HG03432 (cell line): ENCODE data around the gene HS6ST3.

ENCODE experiments used
- ATAC-seq: cut with Tn5 transposase; IDR thresholded peaks from one replicate; pipeline ENCODE4 v1.9.1; 2021; ENCODE audit warnings: mild to moderate bottlenecking, moderate library complexity; ENCODE audit not compliant: unreplicated experiment

Gene HS6ST3

GRCh38 chr13:96198038-96198437, 108.1 kb downstream of the HS6ST3 start:
- no peak for ATAC-seq

DNA sequence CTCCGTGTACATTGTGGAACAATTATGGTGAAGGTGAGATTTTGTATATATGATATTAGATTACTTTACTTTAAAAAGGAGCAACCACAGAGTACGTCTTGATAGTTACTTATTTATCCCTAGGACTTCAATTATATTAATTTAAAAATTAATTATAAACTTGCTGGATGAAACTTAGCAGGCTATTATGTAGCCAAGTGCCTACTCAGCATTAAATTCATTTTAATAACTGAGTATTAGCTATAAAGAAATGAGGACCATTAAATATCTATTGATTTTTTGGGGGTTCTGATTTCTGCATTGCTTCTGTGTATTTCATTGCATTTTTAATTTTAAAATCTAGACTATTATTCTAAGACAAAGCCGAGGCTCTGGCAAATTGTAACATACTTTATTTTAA, 109.4 kb downstream of the HS6ST3 start:
- no peak for ATAC-seq

- no peak for ATAC-seq
Observed at GRCh38 chr13:96200810-96201209, 110.9 kb downstream of the HS6ST3 start.

DNA sequence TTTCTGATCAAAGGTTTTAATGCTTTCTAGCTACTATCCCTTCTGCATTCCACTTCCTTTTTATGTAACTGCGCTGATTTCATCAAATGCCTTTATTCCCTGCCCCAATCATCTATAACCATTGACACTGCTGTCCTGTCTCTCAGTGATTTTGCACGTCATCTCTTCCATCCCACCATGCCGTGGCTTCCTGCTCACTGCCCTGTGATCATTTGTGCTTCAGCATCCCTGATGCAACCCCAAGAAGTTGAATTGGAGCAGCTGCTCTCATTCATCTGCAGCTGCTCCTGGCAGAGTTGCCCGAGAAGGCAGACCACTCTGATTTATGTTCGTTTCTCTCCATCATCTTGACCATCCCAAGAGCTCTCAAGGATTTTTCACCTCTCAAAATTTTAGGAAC, 112.4 kb downstream of the HS6ST3 start:
- no peak for ATAC-seq

- ATAC-seq, result no peak
Observed at GRCh38 chr13:96203471-96203870, 113.6 kb downstream of the HS6ST3 start.

DNA sequence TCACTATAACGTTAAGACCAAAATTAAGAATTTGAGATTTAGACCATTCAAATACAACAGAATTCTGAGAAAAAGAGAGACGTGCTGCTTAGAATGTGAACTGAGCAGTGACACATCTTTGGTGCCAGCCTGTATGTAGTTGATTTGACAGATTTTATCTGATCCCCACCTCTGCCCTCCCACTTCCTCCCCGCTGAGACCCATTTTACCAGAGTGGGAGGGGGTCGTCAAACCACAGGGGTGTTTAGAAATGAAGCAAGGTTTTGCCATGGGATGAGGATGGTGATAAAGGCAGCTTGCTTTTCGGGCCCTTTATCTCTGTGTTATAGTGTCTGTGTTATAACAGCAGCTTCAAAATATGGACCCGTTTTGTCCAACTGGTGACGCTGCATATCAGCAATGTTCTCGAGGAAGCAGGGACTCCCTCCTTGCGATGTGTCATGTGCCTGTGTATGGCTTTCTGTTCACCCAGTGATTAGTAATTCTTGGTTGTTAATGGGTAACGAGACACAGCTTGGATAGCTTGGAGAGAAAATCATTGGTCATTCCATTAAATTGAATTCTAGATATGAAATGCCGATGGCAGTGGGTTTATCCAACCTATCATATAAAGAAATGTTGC, 125.0 kb downstream of the HS6ST3 start:
- ATAC-seq, result no peak

GRCh38 chr13:96216543-96216942, 126.6 kb downstream of the HS6ST3 start:
- ATAC-seq, result no peak

- ATAC-seq, result no peak
Observed at GRCh38 chr13:96218475-96218874, 128.6 kb downstream of the HS6ST3 start.

GRCh38 chr13:96221471-96221870, 131.6 kb downstream of the HS6ST3 start:
- no peak for ATAC-seq

DNA sequence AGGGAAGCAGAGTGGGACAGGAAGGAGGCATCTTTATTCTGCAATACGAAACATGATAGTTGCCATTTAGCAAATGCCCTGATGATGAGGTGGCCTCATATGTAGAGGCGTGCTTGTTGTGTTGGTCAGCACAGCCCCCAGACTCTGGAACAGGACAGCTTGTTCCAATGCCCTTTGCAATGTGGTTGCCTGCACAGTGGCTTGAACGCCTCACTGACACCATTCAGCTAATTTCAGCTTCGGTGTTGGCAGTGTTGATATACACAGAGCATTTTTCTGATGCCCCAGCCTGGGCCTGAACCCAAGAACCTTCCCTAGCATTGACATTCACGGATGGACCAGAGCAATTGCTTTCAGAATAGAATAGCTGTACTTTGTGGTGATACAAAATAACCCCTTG, 133.3 kb downstream of the HS6ST3 start:
- ATAC-seq, result no peak

DNA sequence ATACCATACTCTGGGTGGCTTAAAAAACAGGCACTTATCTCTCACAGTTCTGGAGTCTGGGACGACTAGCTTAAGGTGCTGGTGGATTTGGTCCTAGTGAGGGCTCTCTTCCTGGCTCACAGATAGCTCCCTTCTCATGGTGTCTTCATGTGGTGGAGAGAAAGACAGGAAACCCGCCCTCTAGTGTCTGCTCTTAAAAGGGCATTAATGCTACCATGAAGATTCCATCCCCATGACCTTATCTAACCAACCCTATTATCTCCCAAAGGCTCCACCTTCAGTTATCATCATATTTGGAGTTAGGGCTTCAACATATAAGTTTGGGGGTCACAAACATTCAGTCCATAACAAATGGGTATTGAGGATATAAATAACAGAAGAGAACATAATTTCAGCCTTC, 139.4 kb downstream of the HS6ST3 start:
- peak; percentile 56 for ATAC-seq

DNA sequence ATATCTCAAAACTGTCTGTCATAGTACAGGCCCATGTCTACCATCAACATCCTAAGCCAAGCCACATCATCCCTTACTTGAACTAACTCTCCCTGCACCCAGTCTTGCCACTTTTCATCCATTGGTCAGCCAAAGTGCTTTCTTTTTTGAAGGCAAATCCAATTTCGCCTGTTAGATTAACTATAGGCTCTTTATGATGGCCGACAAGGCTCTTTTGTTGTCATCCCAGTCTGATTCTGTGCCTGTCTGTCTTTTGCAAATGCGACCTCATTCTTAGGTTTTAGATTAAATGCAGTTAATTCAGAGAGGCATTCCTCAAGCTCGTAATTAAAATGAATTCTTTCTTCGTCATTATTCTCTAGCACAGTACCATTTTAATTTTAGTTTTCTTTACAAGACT, 148.3 kb downstream of the HS6ST3 start:
- ATAC-seq, result no peak

GRCh38 chr13:96238861-96239260, 149.0 kb downstream of the HS6ST3 start:
- ATAC-seq, result no peak

GRCh38 chr13:96243376-96243775, 153.5 kb downstream of the HS6ST3 start:
- ATAC-seq, result no peak

GRCh38 chr13:96248103-96248502, 158.2 kb downstream of the HS6ST3 start:
- no peak for ATAC-seq

GRCh38 chr13:96248996-96249395, 159.1 kb downstream of the HS6ST3 start:
- no peak for ATAC-seq

- no peak for ATAC-seq
Observed at GRCh38 chr13:96252903-96253302, 163.0 kb downstream of the HS6ST3 start.

DNA sequence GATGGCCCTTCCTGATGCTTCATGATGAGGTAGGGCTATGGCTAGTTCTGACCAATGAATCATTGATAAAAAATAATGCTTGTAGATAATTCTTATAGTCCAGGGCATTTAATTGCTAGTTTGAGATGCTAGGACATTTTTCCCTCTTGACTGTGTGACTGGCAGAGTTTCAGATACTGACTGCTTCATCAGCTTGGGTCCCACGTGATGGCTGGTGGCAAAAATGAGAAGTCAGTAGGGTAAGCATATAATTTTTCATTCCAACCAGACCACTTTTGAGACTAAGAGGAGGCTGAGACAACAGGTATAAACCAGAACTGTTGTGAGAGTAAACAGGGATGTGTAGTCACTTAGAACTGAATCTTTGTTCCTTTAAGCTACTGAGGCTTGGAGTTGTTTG, 183.3 kb downstream of the HS6ST3 start:
- ATAC-seq, result no peak

DNA sequence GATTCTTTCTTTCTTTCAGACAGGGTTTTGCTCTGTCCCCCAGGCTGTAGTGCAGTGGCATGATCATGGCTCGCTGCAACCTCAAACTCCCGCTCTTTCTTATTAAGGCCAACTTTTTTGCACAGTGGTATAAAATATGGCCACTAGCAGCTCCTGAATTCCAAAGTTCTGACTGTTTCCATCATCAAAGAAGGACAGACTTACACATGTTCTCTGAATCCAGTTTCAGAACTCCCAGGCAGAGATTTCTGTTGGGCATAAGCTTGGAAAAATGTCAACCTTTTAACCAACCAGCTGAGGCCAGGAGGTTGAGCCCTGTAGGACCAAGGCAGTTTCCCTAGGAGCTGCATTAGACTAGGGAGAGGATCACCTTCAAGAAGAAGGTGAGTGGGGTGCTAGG, 184.1 kb downstream of the HS6ST3 start:
- no peak for ATAC-seq

DNA sequence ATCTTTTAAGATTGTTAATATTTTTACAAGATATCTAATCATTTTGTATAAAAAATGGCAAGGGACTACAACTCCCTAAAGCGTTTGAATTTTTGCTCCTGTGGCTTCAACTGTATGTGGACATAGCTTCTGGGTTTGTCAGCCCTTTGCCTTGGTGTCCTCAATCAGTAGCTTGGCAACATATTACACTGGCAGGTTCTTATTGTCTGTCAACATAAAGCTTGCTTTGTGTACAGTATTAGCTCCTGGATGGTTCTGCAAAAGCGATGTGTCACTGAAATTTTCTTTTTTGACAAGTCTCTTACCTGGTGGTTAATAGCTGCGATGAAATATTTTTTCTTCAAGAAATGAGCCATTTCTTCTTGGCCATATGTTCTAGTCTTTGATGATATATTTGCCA, 190.0 kb downstream of the HS6ST3 start:
- no peak for ATAC-seq

- no peak for ATAC-seq
Observed at GRCh38 chr13:96284971-96285370, 195.1 kb downstream of the HS6ST3 start.

- ATAC-seq, result no peak
Observed at GRCh38 chr13:96285729-96286128, 195.8 kb downstream of the HS6ST3 start.
